ENCODE results near the gene PIP4K2A. TPM values are rescaled to one million over a fixed set of nuclear protein-coding genes. Genes with fewer than 3 reads are reported as not detected.

The PIP4K2A gene
- total and polyA plus RNA-seq, 7 donors, result 2.3 to 9.7 (median 6.4) TPM

DNA sequence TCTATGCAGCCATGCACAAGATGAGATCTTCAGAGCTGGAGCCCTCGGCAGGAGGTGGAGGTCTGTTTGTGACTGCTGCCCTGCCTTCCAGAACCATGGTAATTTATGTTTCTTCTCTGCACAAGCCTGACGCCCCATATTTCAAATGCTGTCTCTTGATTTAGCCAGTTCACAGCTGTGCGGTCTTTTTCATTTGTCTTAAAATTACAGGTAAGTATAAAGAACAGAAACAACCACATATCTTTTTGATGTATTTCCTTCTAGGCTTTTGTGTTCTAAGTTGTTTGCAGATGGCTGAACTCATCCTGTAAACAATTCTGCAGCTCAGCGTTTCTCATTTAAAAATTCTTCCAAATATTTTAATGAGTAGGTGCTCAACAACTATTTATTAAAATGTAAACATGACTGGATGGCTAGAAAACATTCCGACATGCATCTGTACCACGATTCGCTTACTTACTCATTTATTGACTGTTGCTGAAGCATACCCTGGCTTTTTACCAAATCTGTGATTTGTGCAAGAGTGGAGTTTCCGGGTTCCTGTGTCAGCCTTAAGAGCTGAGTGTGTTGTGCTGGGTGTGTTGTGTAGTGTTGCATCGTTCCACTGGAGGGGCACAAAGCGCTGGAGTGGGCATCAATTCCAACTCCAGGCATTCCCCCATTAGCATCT lies 58.9 kb downstream of the PIP4K2A start:
- ATAC-seq, result no peak
- Histone ChIP-seq H3K4me3 (no peak overlapping the region), H3K36me3 (ENCODE audit: insufficient read depth in 1 of 2, low read depth in 1 of 2) (no peaks in the 10 kb centered on the region), H3K27ac (no peak overlapping the region), H3K4me1 (peaks cover 6% of the 10 kb centered on the region), H3K9me3 (no peaks in the 10 kb centered on the region), H3K27me3 (ENCODE audit: insufficient read depth in 3 of 3, low read length in 2 of 3) (no peaks in the 10 kb centered on the region)
- 70 to 75% (median 70%) methylated on average over 10 of the region's 10 CpGs for WGBS, 3 donors
- no peak for DNase-seq
- TF ChIP-seq, protein P1, sequence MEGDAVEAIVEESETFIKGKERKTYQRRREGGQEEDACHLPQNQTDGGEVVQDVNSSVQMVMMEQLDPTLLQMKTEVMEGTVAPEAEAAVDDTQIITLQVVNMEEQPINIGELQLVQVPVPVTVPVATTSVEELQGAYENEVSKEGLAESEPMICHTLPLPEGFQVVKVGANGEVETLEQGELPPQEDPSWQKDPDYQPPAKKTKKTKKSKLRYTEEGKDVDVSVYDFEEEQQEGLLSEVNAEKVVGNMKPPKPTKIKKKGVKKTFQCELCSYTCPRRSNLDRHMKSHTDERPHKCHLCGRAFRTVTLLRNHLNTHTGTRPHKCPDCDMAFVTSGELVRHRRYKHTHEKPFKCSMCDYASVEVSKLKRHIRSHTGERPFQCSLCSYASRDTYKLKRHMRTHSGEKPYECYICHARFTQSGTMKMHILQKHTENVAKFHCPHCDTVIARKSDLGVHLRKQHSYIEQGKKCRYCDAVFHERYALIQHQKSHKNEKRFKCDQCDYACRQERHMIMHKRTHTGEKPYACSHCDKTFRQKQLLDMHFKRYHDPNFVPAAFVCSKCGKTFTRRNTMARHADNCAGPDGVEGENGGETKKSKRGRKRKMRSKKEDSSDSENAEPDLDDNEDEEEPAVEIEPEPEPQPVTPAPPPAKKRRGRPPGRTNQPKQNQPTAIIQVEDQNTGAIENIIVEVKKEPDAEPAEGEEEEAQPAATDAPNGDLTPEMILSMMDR (IDR thresholded peaks at IDR 0.05), result no peak
- intact Hi-C loops (cut with DNase I), result no loop called here

DNA sequence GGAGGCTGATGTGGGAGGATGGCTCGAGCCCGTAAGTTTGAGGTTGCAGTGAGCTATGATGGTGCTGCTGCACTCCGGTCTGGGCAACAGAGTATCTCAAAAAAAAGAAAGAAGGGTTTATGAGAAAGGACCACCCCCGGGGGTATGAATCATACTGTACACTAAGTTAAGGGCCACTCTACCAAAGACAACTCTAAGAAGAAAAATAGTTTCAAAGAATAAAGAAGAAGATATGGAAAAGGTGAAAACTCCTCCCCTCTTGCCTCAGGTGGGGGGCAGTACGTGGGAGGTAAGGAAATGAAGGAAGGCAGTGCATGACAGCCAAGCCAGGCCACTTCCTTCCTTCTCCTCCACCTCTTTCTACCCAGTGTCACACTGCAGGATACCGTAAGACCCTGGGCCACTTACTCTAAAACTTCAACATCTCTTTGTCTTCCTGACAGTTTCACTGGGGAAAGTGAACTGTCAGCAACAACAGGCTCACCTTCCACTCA lies 61.3 kb downstream of the PIP4K2A start:
- Histone ChIP-seq H3K9me3 (no peaks in the 10 kb centered on the region), H3K4me1 (peaks cover 14% of the 10 kb centered on the region), H3K27ac (no peak overlapping the region), H3K36me3 (ENCODE audit: insufficient read depth in 1 of 2, low read depth in 1 of 2) (no peaks in the 10 kb centered on the region), H3K27me3 (ENCODE audit: insufficient read depth in 3 of 3, low read length in 2 of 3) (no peaks in the 10 kb centered on the region), H3K4me3 (no peak overlapping the region)
- no peak for ATAC-seq
- 86 to 92% (median 91%) methylated on average over 6 of the region's 6 CpGs for WGBS, 3 donors
- TF ChIP-seq, protein P1 (IDR thresholded peaks at IDR 0.05), result no peak
- intact Hi-C loops (cut with DNase I), result no loop called here
- DNase-seq, result no peak

DNA sequence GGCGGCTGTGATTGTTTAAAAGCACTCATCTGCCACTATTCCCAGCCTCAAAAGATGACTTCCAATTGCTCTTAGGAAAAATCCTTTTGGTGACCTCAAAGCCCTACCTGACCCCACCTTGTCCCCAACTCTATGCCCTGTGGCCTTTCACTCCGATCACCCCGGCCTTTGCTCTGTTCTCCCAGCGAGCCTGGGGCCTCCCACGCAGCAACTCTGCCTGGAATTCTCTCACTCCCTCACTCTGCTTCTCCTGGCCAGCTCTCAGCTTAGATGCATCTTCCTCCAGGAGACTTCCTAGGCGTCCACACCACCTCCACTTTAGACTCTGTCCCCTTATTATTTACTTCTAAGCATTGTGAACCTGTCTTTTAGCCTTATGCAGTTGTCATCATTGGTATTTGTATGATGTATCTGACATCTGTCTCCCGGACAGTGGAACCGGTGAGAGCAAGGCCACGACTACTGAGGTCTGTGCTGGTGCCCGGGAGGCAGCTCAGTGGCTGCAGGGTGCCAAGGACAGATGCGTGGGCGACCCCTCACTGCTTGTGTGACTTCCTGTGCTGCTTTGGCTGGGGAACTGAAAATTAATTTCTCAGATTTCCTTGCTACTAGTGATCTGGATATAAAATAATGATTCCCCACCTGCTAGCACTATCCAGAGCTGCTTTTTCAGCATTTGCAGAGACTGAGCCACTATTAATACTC lies 63.0 kb downstream of the PIP4K2A start:
- no peak overlapping the region for H3K27ac ChIP-seq
- DNase-seq, result no peak
- ATAC-seq, result no peak

DNA sequence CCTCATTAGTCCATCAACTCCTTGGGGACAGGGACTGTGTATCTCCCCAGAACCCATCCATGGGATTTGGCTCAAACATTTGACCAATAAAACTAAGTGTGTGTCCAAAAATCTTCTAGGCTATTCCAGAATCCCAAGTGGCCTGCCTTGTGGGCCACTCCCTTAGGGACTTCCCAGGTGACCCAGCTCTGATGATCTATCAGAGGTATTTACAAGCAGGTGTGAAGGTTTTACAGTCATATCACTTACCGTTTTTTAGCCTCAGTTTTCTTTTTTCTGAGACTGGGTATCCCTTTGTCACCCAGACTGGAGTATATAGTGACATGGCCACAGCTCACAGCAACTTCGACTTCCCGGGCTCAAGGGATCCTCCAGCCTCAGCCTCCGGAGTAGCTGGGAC lies 64.4 kb downstream of the PIP4K2A start:
- Histone ChIP-seq H3K4me3 (no peak overlapping the region), H3K27me3 (ENCODE audit: insufficient read depth in 3 of 3, low read length in 2 of 3) (no peaks in the 10 kb centered on the region), H3K36me3 (ENCODE audit: insufficient read depth in 1 of 2, low read depth in 1 of 2) (no peaks in the 10 kb centered on the region), H3K9me3 (no peaks in the 10 kb centered on the region), H3K4me1 (peaks cover 19% of the 10 kb centered on the region), H3K27ac (no peak overlapping the region)
- WGBS, 3 donors, result 91 to 95% (median 93%) methylated on average over 4 of the region's 4 CpGs
- TF ChIP-seq, protein P1 (IDR thresholded peaks at IDR 0.05), result no peak
- DNase-seq (no peak), ATAC-seq (no peak)
- intact Hi-C loops (cut with DNase I), result no loop called here

More for the DNA sequence above, 63.0 kb downstream of the PIP4K2A start:
- H3K27me3 ChIP-seq (ENCODE audit: insufficient read depth in 3 of 3, low read length in 2 of 3), result no peaks in the 10 kb centered on the region
- intact Hi-C loops (cut with DNase I), result no loop called here
- no peaks in the 10 kb centered on the region for H3K9me3 ChIP-seq
- no peak overlapping the region for H3K4me3 ChIP-seq
- WGBS, 3 donors, result 59 to 62% (median 59%) methylated on average over 12 of the region's 12 CpGs
- no peaks in the 10 kb centered on the region for H3K36me3 ChIP-seq (ENCODE audit: insufficient read depth in 1 of 2, low read depth in 1 of 2)
- TF ChIP-seq, protein P1 (IDR thresholded peaks at IDR 0.05), result no peak
- peaks cover 19% of the 10 kb centered on the region for H3K4me1 ChIP-seq

Measured in psoas muscle (tissue), 8 donors.